Osteoblast (primary cell): ENCODE measurements around the gene COL8A2. TPM values are rescaled to one million over a fixed set of nuclear protein-coding genes. Genes with fewer than 3 reads are reported as not detected.

Source experiments
- DNase-seq: peaks from one replicate; pipeline ENCODE4 v3.0.0; 2011; ENCODE audit warnings: low spot score, mixed read lengths; ENCODE audit not compliant: insufficient read length; ENCODE audit errors: missing footprints
- H2AFZ ChIP-seq: 2 replicates; pipeline ENCODE4 v1.6.0; 2011; ENCODE audit warnings: mild to moderate bottlenecking, low read length
- H3K27ac ChIP-seq: 2 replicates; pipeline ENCODE4 v1.5.1; 2011; ENCODE audit warnings: mild to moderate bottlenecking, low read depth, low read length, moderate library complexity
- H3K27me3 ChIP-seq: 2 replicates; pipeline ENCODE4 v1.6.0; 2012; ENCODE audit warnings: mild to moderate bottlenecking, control low read depth, inconsistent platforms, low read length, moderate library complexity; ENCODE audit not compliant: insufficient read depth
- H3K36me3 ChIP-seq: 2 replicates; pipeline ENCODE4 v1.5.1; 2011; ENCODE audit warnings: mild to moderate bottlenecking, low read length, control low read depth, moderate library complexity; ENCODE audit not compliant: insufficient read depth
- H3K4me1 ChIP-seq: 2 replicates; pipeline ENCODE4 v1.5.1; 2011; ENCODE audit warnings: mild to moderate bottlenecking, low read length, control low read depth, moderate library complexity; ENCODE audit not compliant: insufficient read depth
- H3K4me2 ChIP-seq: 2 replicates; pipeline ENCODE4 v1.6.0; 2011; ENCODE audit warnings: mild to moderate bottlenecking, low read length; ENCODE audit not compliant: insufficient read depth
- H3K4me3 ChIP-seq: fragments of 200-600 bp; sonication (generic); 3 replicates; pipeline ENCODE4 v1.5.1; 2012; ENCODE audit warnings: mild to moderate bottlenecking, low read length, inconsistent platforms; ENCODE audit not compliant: insufficient read depth
- H3K79me2 ChIP-seq: 2 replicates; pipeline ENCODE4 v1.6.0; 2012; ENCODE audit warnings: mild to moderate bottlenecking, low read length, control low read depth, inconsistent platforms; ENCODE audit not compliant: insufficient read depth
- H3K9me3 ChIP-seq: 2 replicates; pipeline ENCODE4 v1.5.1; 2011; ENCODE audit warnings: low read depth, low read length, control low read depth
- H4K20me1 ChIP-seq: 2 replicates; pipeline ENCODE4 v1.6.0; 2012; ENCODE audit warnings: mild to moderate bottlenecking, low read length, control low read depth; ENCODE audit not compliant: insufficient read depth
- CTCF ChIP-seq: IDR thresholded peaks from 2 replicates; pipeline ENCODE4 v1.5.1; 2011; ENCODE audit warnings: mild to moderate bottlenecking, low read depth, low read length, moderate library complexity; ENCODE audit errors: extremely low read depth
- total RNA-seq: library from RNA; depleted of rRNA; stranded (reverse); fragments of >200 nt; gene quantifications from 2 replicates; pipeline ENCODE4 v1.2.3, GENCODE V29; 2012

The COL8A2 gene
- total RNA-seq, 1 donor: 15.2 TPM

- no peaks in the 10 kb centered on the region for H3K36me3 ChIP-seq
- H4K20me1 ChIP-seq: no peaks in the 10 kb centered on the region
- TF ChIP-seq CTCF: no peak
- no peak overlapping the region for H3K4me3 ChIP-seq
- no peak overlapping the region for H2AFZ ChIP-seq
- no peaks in the 10 kb centered on the region for H3K9me3 ChIP-seq
- H3K4me1 ChIP-seq: peaks cover 21% of the 10 kb centered on the region
- H3K27me3 ChIP-seq: peaks cover 12% of the 10 kb centered on the region
- no peaks in the 10 kb centered on the region for H3K79me2 ChIP-seq
- DNase-seq: peak; percentile 68
- no peak overlapping the region for H3K27ac ChIP-seq
- H3K4me2 ChIP-seq: no peak overlapping the region
Observed at GRCh38 chr1:36126005-36126716, 1.1 kb upstream of the COL8A2 start.

GRCh38 chr1:36124404-36125128 is 456 bp downstream of the COL8A2 start:
- H2AFZ ChIP-seq: no peak overlapping the region
- H3K27ac ChIP-seq: no peak overlapping the region
- H3K4me3 ChIP-seq: no peak overlapping the region
- no peaks in the 10 kb centered on the region for H4K20me1 ChIP-seq
- peaks cover 12% of the 10 kb centered on the region for H3K27me3 ChIP-seq
- no peak overlapping the region for H3K4me2 ChIP-seq
- no peak for TF ChIP-seq CTCF
- H3K9me3 ChIP-seq: no peaks in the 10 kb centered on the region
- H3K36me3 ChIP-seq: no peaks in the 10 kb centered on the region
- peak; percentile 85 for DNase-seq
- H3K4me1 ChIP-seq: peaks cover 25% of the 10 kb centered on the region
- no peaks in the 10 kb centered on the region for H3K79me2 ChIP-seq

GRCh38 chr1:36123356-36123755 is 1.7 kb downstream of the COL8A2 start:
- H3K79me2 ChIP-seq: no peaks in the 10 kb centered on the region
- H3K4me2 ChIP-seq: peak overlapping the region; percentile 33
- H3K27me3 ChIP-seq: peaks cover 12% of the 10 kb centered on the region
- H3K9me3 ChIP-seq: no peaks in the 10 kb centered on the region
- DNase-seq: peak; percentile 85
- no peak overlapping the region for H3K4me3 ChIP-seq
- H3K27ac ChIP-seq: no peak overlapping the region
- peak overlapping the region; percentile 35 for H2AFZ ChIP-seq
- H3K36me3 ChIP-seq: no peaks in the 10 kb centered on the region
- TF ChIP-seq CTCF: no peak
- peaks cover 26% of the 10 kb centered on the region for H3K4me1 ChIP-seq
- no peaks in the 10 kb centered on the region for H4K20me1 ChIP-seq
